GM18520 (cell line): ENCODE results near the gene ADAMTSL1.

Experiments used
- ATAC-seq: cut with Tn5 transposase; IDR thresholded peaks from one replicate; pipeline ENCODE4 v1.9.1; 2021; ENCODE audit not compliant: unreplicated experiment

Gene ADAMTSL1, protein sequence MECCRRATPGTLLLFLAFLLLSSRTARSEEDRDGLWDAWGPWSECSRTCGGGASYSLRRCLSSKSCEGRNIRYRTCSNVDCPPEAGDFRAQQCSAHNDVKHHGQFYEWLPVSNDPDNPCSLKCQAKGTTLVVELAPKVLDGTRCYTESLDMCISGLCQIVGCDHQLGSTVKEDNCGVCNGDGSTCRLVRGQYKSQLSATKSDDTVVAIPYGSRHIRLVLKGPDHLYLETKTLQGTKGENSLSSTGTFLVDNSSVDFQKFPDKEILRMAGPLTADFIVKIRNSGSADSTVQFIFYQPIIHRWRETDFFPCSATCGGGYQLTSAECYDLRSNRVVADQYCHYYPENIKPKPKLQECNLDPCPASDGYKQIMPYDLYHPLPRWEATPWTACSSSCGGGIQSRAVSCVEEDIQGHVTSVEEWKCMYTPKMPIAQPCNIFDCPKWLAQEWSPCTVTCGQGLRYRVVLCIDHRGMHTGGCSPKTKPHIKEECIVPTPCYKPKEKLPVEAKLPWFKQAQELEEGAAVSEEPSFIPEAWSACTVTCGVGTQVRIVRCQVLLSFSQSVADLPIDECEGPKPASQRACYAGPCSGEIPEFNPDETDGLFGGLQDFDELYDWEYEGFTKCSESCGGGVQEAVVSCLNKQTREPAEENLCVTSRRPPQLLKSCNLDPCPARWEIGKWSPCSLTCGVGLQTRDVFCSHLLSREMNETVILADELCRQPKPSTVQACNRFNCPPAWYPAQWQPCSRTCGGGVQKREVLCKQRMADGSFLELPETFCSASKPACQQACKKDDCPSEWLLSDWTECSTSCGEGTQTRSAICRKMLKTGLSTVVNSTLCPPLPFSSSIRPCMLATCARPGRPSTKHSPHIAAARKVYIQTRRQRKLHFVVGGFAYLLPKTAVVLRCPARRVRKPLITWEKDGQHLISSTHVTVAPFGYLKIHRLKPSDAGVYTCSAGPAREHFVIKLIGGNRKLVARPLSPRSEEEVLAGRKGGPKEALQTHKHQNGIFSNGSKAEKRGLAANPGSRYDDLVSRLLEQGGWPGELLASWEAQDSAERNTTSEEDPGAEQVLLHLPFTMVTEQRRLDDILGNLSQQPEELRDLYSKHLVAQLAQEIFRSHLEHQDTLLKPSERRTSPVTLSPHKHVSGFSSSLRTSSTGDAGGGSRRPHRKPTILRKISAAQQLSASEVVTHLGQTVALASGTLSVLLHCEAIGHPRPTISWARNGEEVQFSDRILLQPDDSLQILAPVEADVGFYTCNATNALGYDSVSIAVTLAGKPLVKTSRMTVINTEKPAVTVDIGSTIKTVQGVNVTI (N-terminal part only)

DNA sequence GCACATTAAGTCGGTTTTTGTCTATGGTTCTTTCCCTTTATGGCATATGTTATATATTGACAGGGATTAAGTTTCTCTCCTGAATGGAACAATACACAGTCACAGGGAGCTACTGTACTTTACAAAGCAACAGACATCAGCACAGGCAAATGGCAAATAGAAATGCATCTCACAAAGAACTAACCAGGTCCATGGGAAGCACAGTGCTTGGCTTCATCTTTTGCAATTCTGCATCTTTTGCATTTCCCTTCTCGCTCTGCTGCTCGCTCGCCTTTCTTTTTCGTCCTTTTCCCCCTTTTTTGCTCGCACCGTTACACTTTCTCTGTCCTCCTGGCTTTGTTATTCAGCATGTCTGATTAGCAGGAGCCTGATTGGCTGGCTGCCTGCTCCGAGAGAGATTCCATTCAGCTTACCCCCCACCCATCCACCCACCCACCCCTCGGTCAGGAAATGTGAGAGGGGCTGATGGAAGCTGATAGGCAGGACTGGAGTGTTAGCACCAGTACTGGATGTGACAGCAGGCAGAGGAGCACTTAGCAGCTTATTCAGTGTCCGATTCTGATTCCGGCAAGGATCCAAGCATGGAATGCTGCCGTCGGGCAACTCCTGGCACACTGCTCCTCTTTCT is at the start of gene ADAMTSL1:
Gene ADAMTSL1, plus strand, starts transcription at position 502 of the 628 bp plus-strand sequence. Its CDS starts 80 bp downstream, at position 582.
- no peak for ATAC-seq

DNA sequence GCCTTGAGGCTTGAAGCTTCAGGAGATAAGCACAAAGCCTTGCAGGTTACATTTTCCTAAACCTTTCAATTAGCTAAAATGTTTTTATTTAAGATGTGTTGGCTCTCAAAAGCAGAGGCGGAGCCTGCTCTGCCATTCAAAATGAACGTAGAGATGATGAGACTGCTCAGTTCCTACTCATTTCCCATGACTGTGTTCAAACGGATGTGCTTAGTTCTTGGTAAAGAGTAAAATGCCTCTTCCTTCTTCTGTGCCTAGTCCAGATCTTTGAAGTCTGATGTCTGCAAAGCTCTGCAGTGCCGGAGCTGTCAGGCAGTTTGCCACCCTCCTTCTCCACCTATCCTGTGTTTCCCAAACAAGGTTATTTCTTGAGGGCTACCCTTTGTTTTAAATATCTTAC is 46.3 kb upstream of the ADAMTSL1 start:
- no peak for ATAC-seq

DNA sequence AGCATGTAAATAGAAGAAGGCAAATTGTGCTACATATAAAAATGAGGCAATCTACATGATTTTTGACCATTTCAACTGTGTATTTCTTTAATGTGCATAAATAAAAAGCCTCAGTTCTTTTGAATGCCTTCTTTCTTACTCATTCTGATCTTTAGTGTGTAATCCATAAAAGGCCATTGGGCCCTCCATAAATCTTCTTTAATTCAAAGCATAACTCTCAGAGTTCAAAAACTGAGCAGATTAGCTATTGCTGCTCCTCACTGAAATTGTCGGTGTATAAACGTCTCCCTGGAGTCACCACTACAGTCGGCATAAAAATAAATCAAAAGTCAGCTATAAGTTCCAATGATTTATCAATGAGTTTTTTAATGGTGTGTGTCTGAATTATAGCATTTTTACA is 45.3 kb upstream of the ADAMTSL1 start:
- no peak for ATAC-seq

DNA sequence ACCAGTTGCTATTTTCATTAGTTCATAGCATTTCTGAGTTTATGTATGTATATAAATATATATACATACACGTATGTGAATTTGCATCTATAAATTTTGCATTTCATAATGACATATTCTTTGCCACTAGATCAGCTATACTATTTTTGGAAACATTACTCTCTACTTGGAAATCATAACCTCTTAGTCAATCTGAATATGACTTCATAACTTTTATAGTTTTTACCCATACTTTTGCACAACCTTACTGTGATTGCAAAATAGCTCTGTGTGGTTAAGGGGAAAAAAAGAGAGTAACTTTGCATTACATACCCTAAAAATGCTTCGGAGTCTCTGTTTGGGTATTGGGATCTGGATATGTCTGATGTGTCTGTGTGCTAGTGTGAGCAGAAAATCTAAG is 44.9 kb upstream of the ADAMTSL1 start:
- ATAC-seq: no peak

DNA sequence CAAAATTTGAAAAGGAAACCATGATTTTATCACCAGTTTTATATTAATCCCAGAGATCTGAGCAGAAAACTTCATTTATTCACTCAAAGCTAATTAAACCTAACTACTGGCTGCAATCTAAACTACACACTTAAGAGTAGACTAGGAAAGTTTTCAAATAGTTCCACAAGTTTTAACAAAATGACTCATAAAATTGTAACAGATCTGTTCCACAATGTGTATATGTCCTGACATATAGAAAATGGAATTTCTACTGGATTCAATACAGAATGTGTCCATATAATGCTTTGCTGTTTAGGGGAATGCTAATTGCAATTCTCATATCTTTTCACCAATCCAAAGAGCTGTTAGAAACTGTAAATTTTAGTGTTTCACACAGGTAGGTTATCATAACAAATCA is 40.3 kb upstream of the ADAMTSL1 start:
- no peak for ATAC-seq

DNA sequence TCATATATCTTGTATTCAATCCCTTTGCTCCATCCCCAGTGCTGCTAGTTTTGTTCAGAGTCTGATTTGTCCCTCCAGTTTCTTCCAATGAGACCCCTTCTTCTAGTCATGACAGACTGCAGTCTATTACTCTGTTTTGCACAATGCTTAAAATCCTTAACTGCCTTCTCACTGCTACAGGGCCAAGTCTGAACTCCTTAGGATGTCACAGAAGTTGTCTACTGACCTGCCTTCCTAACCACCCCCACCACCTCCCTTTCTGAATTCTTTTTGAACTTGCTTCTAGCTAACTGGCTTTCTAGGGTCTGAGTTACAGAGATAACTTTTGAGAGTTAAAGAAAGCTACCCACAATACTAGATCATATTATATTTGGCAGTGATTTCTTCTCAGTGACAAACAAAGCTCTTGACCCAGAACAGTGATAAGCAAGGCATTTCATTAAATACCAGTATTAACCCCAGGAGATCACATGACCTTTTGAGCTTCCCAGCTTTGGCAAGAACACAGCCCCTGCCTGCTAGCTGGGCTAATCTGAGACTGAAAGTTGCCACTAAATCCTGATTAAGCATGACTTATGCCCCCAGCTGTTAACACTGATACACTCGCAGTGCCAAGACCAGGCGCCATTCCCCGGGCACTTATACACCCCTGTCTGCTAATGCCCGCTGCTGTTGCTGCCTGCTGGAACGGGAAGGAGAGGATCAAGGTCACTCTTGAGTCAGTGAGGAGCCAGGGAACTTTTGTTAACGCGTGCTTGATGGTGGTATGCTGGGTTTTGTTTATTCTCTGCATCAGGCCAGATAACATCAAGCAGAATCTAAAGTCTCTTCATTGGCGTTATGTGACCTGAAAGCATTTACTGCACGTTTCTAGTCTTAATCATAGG is 36.4 kb upstream of the ADAMTSL1 start:
- no peak for ATAC-seq

DNA sequence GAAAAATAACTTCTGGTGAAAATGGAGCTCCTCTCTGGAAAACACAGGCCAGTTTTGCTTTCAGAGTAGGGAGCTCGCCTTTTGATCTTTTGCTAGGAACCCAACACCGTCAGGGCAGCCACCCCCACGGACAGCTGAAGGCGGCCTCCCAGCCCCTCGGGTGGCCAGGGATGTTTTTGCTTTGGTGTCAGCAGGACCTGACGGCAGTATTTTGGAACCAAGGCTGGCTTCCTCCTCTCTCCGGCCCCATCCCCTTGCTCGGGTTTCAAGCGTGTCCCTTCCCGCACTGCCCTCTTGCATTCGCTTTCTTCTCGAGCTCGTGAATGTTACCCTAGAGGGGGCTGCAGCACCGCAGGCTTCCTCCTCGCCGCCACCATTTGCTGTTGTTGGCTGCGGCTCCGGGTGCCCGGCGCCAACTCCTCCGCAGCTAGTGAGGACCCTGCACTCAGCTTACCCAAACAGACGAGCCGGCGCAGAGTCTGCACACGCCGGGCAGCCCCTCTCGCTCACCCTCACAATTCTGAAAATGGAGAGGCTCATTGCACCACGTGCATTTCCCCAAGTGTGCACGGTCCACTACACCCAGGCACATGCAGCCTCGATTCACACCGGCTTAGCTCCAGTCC is 35.5 kb upstream of the ADAMTSL1 start:
- no peak for ATAC-seq

DNA sequence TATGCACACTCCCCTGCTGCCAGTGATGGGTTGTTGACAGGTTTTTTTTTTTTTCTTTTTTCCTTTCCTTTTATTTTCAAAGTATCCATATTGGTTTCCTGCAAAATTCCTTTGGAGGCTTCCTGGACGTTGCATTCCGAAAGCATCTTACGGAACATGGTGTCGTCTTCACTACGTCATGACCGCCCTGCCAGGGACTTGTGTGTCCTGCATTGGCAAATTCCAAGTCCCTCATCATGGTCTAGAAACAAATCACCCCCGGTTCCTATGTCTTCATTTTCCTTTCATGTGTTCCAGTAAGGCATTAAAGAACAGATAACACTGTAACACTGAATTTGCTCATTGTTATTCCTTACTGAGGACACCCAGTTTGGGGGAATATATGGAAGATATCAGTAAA is 35.0 kb upstream of the ADAMTSL1 start:
- ATAC-seq: no peak

DNA sequence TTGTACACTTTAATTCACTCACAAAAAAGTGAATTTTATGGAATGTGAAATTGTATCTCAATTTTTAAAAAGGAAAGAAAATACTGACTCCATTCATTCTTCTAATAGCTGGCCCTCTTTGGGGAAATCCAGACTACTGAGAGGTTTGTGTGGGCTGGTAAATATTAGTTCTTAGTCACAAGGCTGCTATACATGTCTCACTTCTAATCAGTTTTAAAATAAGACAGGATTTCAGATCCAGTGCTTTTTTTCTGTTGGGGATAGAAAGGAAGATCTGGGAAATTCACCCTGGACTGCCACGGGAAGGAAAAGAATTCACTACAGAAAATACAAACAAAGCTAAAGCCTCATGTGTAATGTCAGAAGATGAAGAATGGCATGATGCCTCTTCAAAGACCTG is 32.7 kb upstream of the ADAMTSL1 start:
- ATAC-seq: no peak

DNA sequence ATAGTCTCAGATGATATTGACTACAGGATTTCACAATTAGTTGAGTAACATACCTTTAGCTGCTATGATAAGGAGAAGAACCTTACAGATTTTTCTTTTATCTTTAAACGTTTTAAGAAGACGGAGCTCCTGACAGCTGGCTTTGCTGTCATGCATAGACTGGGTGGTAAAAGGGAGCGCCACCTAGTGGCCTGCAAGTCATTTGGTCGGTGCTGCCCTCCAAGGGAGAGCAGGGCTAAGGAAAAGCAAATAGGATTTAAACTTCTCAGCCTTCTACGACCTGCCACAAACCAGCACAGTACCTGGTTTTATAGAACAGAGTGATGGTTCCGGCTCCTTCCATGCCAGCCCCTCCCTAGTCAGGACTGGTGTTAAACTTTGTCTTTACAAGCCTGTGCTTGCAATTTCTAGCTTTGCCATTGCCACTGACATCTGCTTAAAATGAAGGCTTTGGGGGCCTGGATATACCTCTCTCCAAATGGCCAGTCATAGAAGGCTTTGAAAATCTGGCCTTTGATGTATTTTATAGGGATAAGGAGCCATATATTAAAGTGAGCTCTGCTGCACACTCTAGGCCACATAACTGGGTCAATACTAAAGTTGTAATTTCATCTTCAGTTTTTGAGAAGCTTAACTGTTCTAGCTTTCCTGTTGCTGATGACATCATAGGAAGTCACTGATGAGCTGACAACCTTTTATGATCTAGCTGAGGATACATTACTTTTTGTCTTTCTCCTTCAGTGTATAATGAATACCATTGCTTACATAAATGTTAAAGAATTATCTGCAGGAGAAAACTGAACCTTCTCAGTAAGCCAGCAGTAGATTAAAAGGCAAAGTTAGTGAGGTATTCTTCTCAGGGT is 31.1 kb upstream of the ADAMTSL1 start:
- ATAC-seq: peak; percentile 84

DNA sequence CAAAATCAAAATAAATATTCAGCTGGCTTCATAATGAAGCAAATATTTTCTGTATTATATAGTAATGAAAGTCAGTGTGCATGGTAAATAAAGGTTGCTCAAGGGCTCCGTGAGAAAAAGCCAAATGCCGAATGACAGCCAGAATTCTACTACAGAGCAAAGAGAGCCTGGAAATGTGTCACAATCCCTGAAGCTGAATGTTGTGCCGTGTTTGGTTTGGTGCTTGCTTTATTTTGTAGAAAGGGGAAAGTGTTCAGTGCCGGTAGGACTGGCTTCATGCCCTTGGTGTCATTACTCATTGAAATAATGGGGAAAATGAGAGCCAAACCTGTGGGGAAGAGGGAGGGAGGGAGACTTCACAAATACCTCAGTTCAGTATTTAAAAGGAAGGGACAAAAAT is 26.8 kb upstream of the ADAMTSL1 start:
- no peak for ATAC-seq

DNA sequence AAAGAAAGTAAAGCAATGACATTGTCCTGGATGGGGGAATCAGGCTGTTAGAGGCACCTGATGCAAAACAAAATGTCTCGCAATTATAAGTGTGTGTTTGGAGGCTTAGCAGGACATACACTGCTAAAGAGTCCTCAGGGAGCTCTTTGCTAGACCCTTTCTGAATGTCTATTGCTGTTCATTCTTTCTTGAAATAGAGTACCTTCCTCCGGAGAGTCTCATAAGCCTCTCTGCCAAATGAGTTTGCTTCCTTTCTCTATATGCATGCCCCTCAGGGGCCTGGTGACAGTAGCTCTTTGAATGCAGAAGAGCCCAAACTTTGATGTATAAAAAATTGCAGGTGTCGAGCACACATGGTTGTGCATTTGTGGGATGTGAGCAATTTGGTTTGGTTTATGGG is 26.4 kb upstream of the ADAMTSL1 start:
- no peak for ATAC-seq

DNA sequence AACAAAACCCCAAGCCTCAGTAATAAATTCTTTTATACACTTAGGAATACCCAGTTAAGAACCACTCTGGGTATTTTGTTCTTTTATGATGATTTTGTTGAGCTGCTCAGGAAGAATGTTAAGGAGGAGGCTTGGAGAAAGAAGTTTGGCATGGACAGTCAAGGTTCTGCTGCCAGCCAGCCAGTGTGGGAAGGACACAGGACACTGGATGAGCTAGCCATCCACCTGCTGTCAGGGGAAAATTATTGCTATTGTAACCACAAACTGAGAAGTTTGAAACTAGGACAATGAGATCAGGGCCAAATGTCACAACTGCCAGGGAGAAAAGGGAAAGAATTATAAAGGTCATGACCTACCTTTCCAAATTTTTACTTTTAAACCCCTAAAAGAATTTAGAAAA is 25.9 kb upstream of the ADAMTSL1 start:
- ATAC-seq: no peak

DNA sequence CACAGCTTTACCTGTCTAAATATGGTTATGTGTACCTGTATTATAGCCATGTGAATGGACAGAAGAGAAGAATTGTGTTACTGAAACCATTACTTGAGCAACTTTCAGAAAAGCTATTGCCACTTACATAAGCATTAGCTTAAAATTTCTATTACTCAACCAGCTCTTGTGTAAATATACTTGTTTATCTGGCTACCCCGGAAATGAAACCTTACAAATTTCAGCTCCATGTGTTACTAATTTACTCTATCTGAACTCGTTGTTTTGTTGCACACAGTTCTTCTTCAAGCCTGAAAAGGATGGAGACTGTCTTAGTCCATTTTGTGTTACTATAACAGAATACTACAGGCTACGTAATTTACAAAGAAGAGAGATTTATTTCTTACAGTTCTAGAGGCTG is 22.5 kb upstream of the ADAMTSL1 start:
- ATAC-seq: no peak

DNA sequence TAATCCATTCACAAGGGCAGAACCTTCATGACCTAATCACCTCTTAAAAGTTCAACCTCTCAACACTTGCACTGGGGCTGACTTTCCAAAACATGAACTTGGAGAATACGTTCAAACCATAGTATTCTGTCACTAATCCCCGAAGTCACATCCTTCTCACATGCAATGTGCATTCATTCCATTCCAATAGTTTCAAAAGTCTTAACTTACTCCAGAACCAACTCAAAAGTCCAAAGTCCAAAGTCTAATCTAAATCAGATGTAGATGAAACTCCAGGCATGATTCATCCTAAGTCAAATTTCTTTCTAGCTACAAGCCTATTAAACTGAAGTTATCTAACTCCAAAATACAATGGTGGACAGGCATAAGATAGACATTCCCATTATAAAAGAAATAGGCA is 21.7 kb upstream of the ADAMTSL1 start:
- no peak for ATAC-seq

DNA sequence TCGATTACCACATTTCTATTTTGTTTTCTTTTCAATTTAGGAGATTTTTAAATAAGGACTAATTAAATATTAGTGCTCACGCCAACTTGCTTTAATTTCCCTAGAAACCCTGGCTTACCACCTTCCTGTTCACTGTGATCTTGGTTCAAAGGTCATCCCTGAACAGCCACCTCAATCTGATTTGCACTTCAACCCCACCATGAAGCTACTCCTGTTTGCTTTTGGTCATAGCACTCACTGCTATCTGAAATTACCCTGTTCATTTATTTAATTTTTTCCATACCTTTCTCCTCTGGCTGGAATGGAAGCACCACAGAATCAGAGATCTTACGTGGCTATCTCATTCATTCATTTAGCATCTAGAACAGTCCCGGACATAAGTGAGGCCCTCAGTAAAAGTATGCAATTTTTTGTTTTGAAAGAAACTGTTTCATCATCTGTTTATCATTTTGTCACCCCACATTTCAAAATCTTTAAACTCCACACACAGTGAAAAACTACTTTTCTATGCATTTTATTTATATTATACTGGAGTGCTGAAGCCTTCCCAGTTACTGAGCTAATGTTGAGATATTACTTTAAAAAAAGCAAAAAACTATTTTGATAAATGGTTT is 17.2 kb upstream of the ADAMTSL1 start:
- no peak for ATAC-seq

DNA sequence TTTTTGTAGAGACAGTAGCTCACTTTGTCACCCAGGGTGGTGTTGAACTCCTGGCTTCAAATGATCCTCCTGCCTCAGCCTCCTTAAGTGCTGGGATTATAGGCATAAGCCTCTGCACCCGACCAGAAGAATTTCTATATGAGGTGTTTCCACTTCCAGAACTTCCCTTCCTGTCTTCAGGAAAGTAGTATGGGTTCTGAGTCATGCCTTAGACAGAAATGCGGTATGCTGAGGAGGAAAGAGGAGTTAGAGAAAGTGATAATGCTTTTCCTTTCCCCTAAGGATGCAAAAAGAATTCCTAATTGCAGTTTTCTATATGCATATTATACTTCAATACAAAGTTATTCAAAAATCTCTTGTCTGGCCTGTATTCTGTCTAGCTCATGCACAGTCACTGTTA is 16.4 kb upstream of the ADAMTSL1 start:
- ATAC-seq: no peak

DNA sequence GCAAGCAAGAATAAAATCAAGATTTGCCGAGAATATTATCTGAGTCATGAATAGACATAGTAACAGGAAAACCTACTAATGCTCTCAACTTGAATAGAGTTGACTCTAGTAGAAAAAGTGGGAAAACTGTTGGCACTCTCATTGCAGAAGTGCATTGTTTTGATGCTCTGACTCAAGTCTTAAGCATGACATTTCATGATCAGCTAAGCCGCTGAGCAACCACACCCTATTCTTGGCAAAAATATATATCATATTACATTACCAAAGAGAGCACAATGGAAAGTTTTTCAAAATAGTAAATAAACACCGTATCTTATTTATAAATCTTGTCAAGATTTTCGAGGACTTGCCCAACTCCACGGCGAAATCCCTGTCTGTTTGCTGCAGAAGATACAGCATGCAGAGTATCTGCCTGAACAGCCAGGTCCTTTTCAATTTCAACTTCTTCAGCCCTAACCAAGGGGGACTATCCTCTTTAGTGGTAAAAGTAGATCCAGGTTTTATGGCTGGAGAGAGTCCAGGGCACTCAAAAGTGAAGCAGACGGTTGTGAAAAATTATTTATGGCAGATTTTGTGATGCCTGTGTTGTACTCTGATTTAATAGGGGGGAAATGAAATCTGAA is 13.9 kb upstream of the ADAMTSL1 start:
- no peak for ATAC-seq
